GM12878 (cell line): ENCODE results near the gene FAM184B. TPM values are rescaled to one million over a fixed set of nuclear protein-coding genes. Genes with fewer than 3 reads are reported as not detected.

Source experiments
- BMI1 ChIP-seq: fragments of 450-650 bp; IDR thresholded peaks from 2 replicates; pipeline ENCODE4 v1.6.1; 2016; ENCODE audit warnings: mild to moderate bottlenecking, moderate library complexity, borderline replicate concordance
- CEBPZ ChIP-seq: fragments of 150-350 bp; IDR thresholded peaks from 2 replicates; pipeline ENCODE4 v1.6.1; 2016; ENCODE audit warnings: low read depth, low read length
- EP300 ChIP-seq, 2 experiments: fragments of 150-350 bp in 1 of 2; IDR thresholded peaks; 2 replicates each; pipeline ENCODE4 v1.6.1; 2011 to 2012; ENCODE audit warnings: low read depth in 2 of 2, low read length in 2 of 2, borderline replicate concordance in 1 of 2, improper control_type of control experiment in 1 of 2, inconsistent platforms in 1 of 2; ENCODE audit not compliant: control insufficient read depth in 1 of 2
- EZH2 ChIP-seq: IDR thresholded peaks from 2 replicates; pipeline ENCODE4 v1.6.1; 2012; ENCODE audit warnings: low read depth, mild to moderate bottlenecking, control low read depth, inconsistent platforms, low read length, borderline replicate concordance; ENCODE audit not compliant: control insufficient read depth
- FOXM1 ChIP-seq: IDR thresholded peaks from 2 replicates; pipeline ENCODE4 v1.6.1; 2012; ENCODE audit warnings: low read depth, mild to moderate bottlenecking, inconsistent platforms, low read length, moderate library complexity
- HDAC2 ChIP-seq: fragments of 200-600 bp; sonication (generic); IDR thresholded peaks from 2 replicates; pipeline ENCODE4 v1.6.1; 2017
- HSF1 ChIP-seq: fragments of 150-350 bp; IDR thresholded peaks from 2 replicates; pipeline ENCODE4 v1.6.1; 2014; ENCODE audit warnings: mild to moderate bottlenecking, low read depth, low read length
- IRF5 ChIP-seq: fragments of 450-650 bp; IDR thresholded peaks from 2 replicates; pipeline ENCODE4 v1.6.1; 2017; ENCODE audit warnings: borderline replicate concordance
- KAT2A ChIP-seq: conservative IDR thresholded peaks from 2 replicates; pipeline ENCODE4 v1.6.1; 2011; ENCODE audit warnings: low read depth, low read length; ENCODE audit not compliant: control insufficient read depth
- MEF2B ChIP-seq: fragments of 450-650 bp; IDR thresholded peaks from 2 replicates; pipeline ENCODE4 v1.6.1; 2018; ENCODE audit warnings: mild to moderate bottlenecking, moderate library complexity; ENCODE audit not compliant: partially characterized antibody, poor library complexity, severe bottlenecking
- MLLT1 ChIP-seq: fragments of 450-650 bp; IDR thresholded peaks from 2 replicates; pipeline ENCODE4 v1.6.1; 2016; ENCODE audit warnings: mild to moderate bottlenecking
- MYB ChIP-seq: fragments of 150-350 bp; IDR thresholded peaks from 2 replicates; pipeline ENCODE4 v1.6.1; 2014; ENCODE audit warnings: mild to moderate bottlenecking, low read depth, low read length, borderline replicate concordance
- NRF1 ChIP-seq: conservative IDR thresholded peaks from 2 replicates; pipeline ENCODE4 v1.6.1; 2011; ENCODE audit warnings: mild to moderate bottlenecking, low read depth, low read length, improper control_type of control experiment
- SP1 ChIP-seq: IDR thresholded peaks from one replicate; pipeline ENCODE4 v1.6.1; 2011; ENCODE audit warnings: low read depth, low read length
- TAF1 ChIP-seq: IDR thresholded peaks from 2 replicates; pipeline ENCODE4 v1.6.1; 2011; ENCODE audit warnings: mild to moderate bottlenecking, low read depth, low read length, borderline replicate concordance
- TBL1XR1 ChIP-seq: IDR thresholded peaks from 2 replicates; pipeline ENCODE4 v1.6.1; 2012; ENCODE audit warnings: low read depth, low read length, improper control_type of control experiment
- WRNIP1 ChIP-seq: IDR thresholded peaks from 2 replicates; pipeline ENCODE4 v1.6.1; 2011; ENCODE audit warnings: low read depth, low read length, improper control_type of control experiment, borderline replicate concordance
- polyA plus RNA-seq, 11 experiments: library from polyadenylated mRNA; depleted of rRNA in 4 of 11; unstranded in 6 of 11; stranded (reverse) in 5 of 11; fragments of >200 nt; fragmentation: Nextera tagmentation in 4 of 11; fragmentation: Illumina TruSeq in 1 of 11; extraction: Ambion mirVana in 4 of 11; extraction: Trizol in 1 of 11; gene quantifications; 1 replicate in 1 of 11; 2 replicates in 10 of 11; pipeline versions ENCODE4 v1.2.1 to v1.2.3, GENCODE V29; 2011 to 2016; ENCODE audit warnings: inconsistent platforms in 2 of 11, missing spikeins in 2 of 11, low read depth in 1 of 11
- total RNA-seq, 4 experiments: library from RNA; depleted of rRNA in 3 of 4; stranded (reverse); fragments of >200 nt in 3 of 4; fragmentation: Illumina TruSeq in 1 of 4; extraction: Trizol in 1 of 4; gene quantifications; 2 replicates each; pipeline versions ENCODE4 v1.2.1 to v1.2.3, GENCODE V29; 2013 to 2021
- TF ChIP-seq, protein P1 (sequence below), 3 experiments: IDR thresholded peaks in 2 of 3; conservative IDR thresholded peaks in 1 of 3; 2 replicates each; pipeline ENCODE4 v1.5.1; 2011; ENCODE audit warnings: low read depth in 3 of 3, low read length in 3 of 3, mild to moderate bottlenecking in 3 of 3, control low read depth in 2 of 3, moderate library complexity in 2 of 3, inconsistent platforms in 1 of 3, mixed read lengths in 1 of 3; ENCODE audit not compliant: control insufficient read depth in 2 of 3, insufficient read depth in 1 of 3; ENCODE audit errors: extremely low read depth in 1 of 3

FAM184B gene
- total and polyA plus RNA-seq, 10 of the 15 experiments (the other 5 are each of a cell fraction or from before 2014, with no cell fraction given), result under 0.01 TPM; not detected in 9

- TF ChIP-seq, protein P1, sequence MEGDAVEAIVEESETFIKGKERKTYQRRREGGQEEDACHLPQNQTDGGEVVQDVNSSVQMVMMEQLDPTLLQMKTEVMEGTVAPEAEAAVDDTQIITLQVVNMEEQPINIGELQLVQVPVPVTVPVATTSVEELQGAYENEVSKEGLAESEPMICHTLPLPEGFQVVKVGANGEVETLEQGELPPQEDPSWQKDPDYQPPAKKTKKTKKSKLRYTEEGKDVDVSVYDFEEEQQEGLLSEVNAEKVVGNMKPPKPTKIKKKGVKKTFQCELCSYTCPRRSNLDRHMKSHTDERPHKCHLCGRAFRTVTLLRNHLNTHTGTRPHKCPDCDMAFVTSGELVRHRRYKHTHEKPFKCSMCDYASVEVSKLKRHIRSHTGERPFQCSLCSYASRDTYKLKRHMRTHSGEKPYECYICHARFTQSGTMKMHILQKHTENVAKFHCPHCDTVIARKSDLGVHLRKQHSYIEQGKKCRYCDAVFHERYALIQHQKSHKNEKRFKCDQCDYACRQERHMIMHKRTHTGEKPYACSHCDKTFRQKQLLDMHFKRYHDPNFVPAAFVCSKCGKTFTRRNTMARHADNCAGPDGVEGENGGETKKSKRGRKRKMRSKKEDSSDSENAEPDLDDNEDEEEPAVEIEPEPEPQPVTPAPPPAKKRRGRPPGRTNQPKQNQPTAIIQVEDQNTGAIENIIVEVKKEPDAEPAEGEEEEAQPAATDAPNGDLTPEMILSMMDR (IDR thresholded peaks at IDR 0.05 in 2 of 3, conservative IDR thresholded peaks at IDR 0.05 in 1 of 3; ENCODE audit: control insufficient read depth in 2 of 3, extremely low read depth in 1 of 3, insufficient read depth in 1 of 3, low read depth in 3 of 3, low read length in 3 of 3), result 0 out of 6 replicates have a peak, but pooled peaks of 1 of the 3 experiments have one; percentile 2
- TF ChIP-seq HSF1, result 0 out of 2 replicates have a peak, but pooled peaks have one; percentile 16
- no peak for TF ChIP-seq MLLT1
- peak; percentile 63 for TF ChIP-seq NRF1
- TF ChIP-seq EZH2, result no peak
- TF ChIP-seq SP1, result peak; percentile 19
- TF ChIP-seq EP300 (IDR thresholded peaks at IDR 0.05; ENCODE audit: borderline replicate concordance in 1 of 2, control insufficient read depth in 1 of 2, low read depth in 2 of 2, low read length in 2 of 2), result no peak
- peak; percentile 95 for TF ChIP-seq TAF1
- TF ChIP-seq HDAC2, result no peak
- no peak for TF ChIP-seq FOXM1
- TF ChIP-seq MEF2B, result peak; percentile 52
- TF ChIP-seq IRF5, result no peak
- no peak for TF ChIP-seq WRNIP1
- TF ChIP-seq TBL1XR1, result no peak
- no peak for TF ChIP-seq BMI1
- no peak for TF ChIP-seq KAT2A
- TF ChIP-seq MYB, result no peak
- no peak for TF ChIP-seq CEBPZ
These were observed 166.8 kb downstream of the FAM184B start, which contains the start of gene MED28 (continued) for GRCh38 chr4:17614416-17615299.
